Measurements from ENCODE around the gene HIVEP1. TPM values are rescaled to one million over a fixed set of nuclear protein-coding genes. Genes with fewer than 3 reads are reported as not detected.

The HIVEP1 gene
- total RNA-seq, 1 experiment from 2014 or later = 24.2 TPM

GRCh38 chr6:11972270-11972669 is 39.8 kb upstream of the HIVEP1 start:
- H3K27me3 ChIP-seq (ENCODE audit: insufficient read depth, low read depth) = no peaks in the 10 kb centered on the region
- no peaks in the 10 kb centered on the region for H3K36me3 ChIP-seq (ENCODE audit: low read depth)
- no peak overlapping the region for H3K27ac ChIP-seq
- intact Hi-C loops (cut with micrococcal nuclease; ENCODE audit: unreplicated experiment) = no loop called here
- no peak overlapping the region for H3K4me3 ChIP-seq
- TF ChIP-seq EZH2 (IDR thresholded peaks at IDR 0.05; ENCODE audit: low read depth) = no peak
- no peak for TF ChIP-seq CTCF (conservative IDR thresholded peaks at IDR 0.05)
- POLR2A ChIA-PET (ENCODE audit: unreplicated experiment) = interaction anchor here (0.6 kb wide), 1 partner anchor 83 kb away, joined by 9 read pairs; no protein-coding TSS in a partner anchor
- no TSS peak for BruUV-seq (replicated peaks)
- no peaks in the 10 kb centered on the region for H3F3A ChIP-seq (ENCODE audit: insufficient read depth, low read depth)
- H2AFZ ChIP-seq = no peak overlapping the region
- no peaks in the 10 kb centered on the region for H3K9me2 ChIP-seq (ENCODE audit: insufficient read depth)
- CTCF ChIA-PET = no interaction called here
- peaks cover 9% of the 10 kb centered on the region; the same call in 1 of the 2 replicates for H3K4me1 ChIP-seq (replicated peaks; ENCODE audit: insufficient read depth)
- H3K4me2 ChIP-seq = no peak overlapping the region
- no peaks in the 10 kb centered on the region for H3K9me3 ChIP-seq (ENCODE audit: insufficient read depth, low read depth)
- H4K20me1 ChIP-seq (ENCODE audit: insufficient read depth) = no peaks in the 10 kb centered on the region
- no peaks in the 10 kb centered on the region for H3K79me2 ChIP-seq (ENCODE audit: low read depth)
- no peak for DNase-seq

DNA sequence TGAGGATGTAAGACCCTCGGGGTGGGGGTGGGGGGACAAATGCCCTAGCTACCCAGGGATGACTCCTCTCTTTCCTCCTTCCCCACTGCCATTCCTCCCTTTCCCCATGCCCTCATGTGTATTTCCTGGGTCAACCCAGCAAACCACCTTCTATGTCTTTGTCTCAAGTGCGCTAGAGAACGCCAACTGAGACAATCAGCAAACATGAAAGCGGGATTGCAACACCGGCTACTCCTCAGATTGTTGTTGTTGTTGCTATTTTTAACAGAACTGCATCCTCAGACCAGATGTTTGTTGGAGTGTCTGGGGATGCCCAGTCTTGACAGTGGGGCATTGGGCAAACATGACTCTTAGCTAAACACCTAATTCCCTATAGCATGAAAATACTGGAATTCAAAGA is 39.3 kb upstream of the HIVEP1 start:
- Histone ChIP-seq H2AFZ (no peak overlapping the region), H3K4me1 (replicated peaks; ENCODE audit: insufficient read depth) (peaks cover 9% of the 10 kb centered on the region; the same call in 1 of the 2 replicates), H3K9me2 (ENCODE audit: insufficient read depth) (no peaks in the 10 kb centered on the region), H3K79me2 (ENCODE audit: low read depth) (no peaks in the 10 kb centered on the region), H3K9me3 (ENCODE audit: insufficient read depth, low read depth) (no peaks in the 10 kb centered on the region), H3K4me3 (no peak overlapping the region), H4K20me1 (ENCODE audit: insufficient read depth) (no peaks in the 10 kb centered on the region), H3K27me3 (ENCODE audit: insufficient read depth, low read depth) (no peaks in the 10 kb centered on the region), H3K36me3 (ENCODE audit: low read depth) (no peaks in the 10 kb centered on the region), H3K4me2 (no peak overlapping the region), H3K27ac (no peak overlapping the region), H3F3A (ENCODE audit: insufficient read depth, low read depth) (no peaks in the 10 kb centered on the region)
- no TSS peak for BruUV-seq (replicated peaks)
- ChIA-PET CTCF (no interaction called here), POLR2A (ENCODE audit: unreplicated experiment) (interaction anchor here (0.7 kb wide), 1 partner anchor 742 kb away, joined by 7 read pairs; no protein-coding TSS in a partner anchor)
- no peak for DNase-seq
- intact Hi-C loops (cut with micrococcal nuclease; ENCODE audit: unreplicated experiment) = no loop called here
- TF ChIP-seq EZH2 (IDR thresholded peaks at IDR 0.05; ENCODE audit: low read depth) (no peak), CTCF (conservative IDR thresholded peaks at IDR 0.05) (no peak)

DNA sequence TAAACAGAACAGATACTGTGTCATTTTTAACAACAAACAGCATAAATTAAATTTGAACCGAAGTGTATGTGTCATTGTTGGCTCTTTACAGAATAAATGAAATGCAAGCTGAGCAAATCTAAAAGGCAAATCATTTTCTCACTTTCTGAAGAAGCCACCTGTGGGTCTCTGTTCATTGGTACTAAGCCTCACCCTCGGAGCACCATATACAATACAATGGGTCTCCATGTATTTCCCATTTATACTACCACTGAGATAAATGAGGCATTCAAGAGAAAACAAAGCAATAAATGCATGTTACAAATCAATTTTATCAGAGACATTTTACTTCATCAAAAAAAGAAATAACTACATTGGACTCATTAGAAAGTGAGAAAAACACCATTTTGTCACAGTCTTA is 38.9 kb upstream of the HIVEP1 start:
- Histone ChIP-seq H4K20me1 (ENCODE audit: insufficient read depth) (no peaks in the 10 kb centered on the region), H3K4me2 (no peak overlapping the region), H3K9me3 (ENCODE audit: insufficient read depth, low read depth) (no peaks in the 10 kb centered on the region), H3F3A (ENCODE audit: insufficient read depth, low read depth) (no peaks in the 10 kb centered on the region), H3K4me1 (replicated peaks; ENCODE audit: insufficient read depth) (peaks cover 9% of the 10 kb centered on the region; the same call in 1 of the 2 replicates), H3K27me3 (ENCODE audit: insufficient read depth, low read depth) (no peaks in the 10 kb centered on the region), H3K79me2 (ENCODE audit: low read depth) (no peaks in the 10 kb centered on the region), H3K4me3 (no peak overlapping the region), H3K9me2 (ENCODE audit: insufficient read depth) (no peaks in the 10 kb centered on the region), H2AFZ (no peak overlapping the region), H3K27ac (no peak overlapping the region), H3K36me3 (ENCODE audit: low read depth) (no peaks in the 10 kb centered on the region)
- ChIA-PET CTCF (no interaction called here), POLR2A (ENCODE audit: unreplicated experiment) (interaction anchor here (0.7 kb wide), 1 partner anchor 743 kb away, joined by 7 read pairs; no protein-coding TSS in a partner anchor)
- intact Hi-C loops (cut with micrococcal nuclease; ENCODE audit: unreplicated experiment) = no loop called here
- TF ChIP-seq CTCF (conservative IDR thresholded peaks at IDR 0.05) = no peak
- no peak for TF ChIP-seq EZH2 (IDR thresholded peaks at IDR 0.05; ENCODE audit: low read depth)
- DNase-seq = no peak
- BruUV-seq (replicated peaks) = no TSS peak

Data from PC-9 (cell line).